NCI-H2029 (cell line): ENCODE results near the gene HOXB4.

Experiments
- DNase-seq: peaks from one replicate; lab custom pipeline; 2025; lab: John Stamatoyannopoulos, UW

The HOXB4 gene

DNA sequence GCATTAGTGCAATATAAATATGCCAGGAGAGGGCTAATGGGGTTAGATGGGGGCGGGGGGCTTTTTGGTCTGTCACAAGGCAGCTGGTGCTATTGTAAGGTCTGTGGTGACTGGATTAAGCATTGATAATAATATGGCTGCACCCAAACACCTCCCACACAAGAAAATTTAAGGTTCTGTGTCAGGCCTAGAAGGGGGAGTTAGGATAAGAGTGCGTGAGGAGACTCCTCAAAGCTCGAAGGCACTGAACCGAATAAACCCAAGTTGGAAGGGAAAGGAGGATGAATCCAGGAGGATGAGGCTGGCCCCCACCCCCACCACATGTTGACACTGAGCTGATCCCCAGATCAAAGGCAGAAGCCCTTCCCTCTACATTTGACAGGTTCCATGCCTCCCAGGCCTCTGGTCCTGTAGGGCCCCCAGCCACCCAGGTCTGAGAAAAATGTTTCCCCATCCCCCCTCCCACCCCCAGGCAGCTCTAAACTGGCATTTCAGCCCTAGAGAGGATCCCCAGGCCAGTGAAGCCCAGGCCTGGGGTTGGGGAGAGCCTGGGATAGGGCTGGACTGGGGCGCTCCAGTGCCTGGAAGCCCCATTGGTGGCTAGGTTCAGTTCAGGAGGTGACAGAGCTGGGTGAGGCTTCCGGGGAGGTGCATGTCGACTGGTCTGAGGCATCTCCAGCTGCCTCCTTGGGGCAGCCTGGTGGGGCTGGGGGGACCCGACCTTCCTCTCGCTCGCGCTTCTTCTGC is 49.0 kb downstream of the HOXB4 start:
- no peak for DNase-seq

DNA sequence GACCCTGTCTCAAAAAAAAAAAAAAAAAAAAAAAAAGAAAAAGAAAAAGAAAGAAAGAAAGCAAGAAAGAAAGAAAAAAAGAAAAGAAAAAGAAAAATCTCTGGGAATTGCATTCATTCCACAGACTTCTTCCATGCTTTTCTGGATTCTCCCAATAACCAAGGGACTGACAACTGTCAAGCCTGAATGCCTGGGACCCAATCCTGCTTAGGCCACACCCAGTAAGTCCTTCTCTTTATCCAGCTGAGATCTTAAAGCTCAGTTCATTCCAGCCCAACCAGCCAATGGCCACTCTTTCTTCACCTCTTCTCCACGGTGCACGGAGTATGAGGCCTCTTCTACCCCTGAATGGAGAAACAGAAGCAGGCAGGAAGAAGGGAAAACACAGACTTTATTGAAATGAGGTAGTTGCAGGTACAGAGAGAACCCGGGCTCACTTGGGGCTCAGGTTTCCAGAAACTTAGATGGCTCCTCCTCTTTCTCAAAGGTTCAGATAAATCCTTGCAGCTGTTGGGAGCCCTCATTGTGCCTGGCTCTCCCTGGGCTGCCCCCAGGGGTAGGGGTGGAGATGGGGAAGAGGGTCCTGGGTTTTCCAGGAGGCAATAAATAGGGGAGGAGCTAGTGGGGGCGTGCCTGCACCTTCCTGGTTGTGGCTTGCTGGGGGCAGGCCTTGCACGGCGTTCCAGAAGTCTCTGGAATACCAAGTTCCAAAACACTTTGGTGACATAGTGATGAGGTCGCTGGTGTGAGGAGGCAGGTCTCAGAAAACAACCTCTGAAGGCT is 49.8 kb downstream of the HOXB4 start:
- DNase-seq, result no peak

GRCh38 chr17:48527547-48527932 is 50.6 kb downstream of the HOXB4 start:
- no peak for DNase-seq

- no peak for DNase-seq
These were observed 51.3 kb downstream of the HOXB4 start for GRCh38 chr17:48526608-48527546.
